ENCODE data around the gene AVL9.
"Not testable (repeated sequence)": the region's sequence is repeated elsewhere in the genome, so short reads cannot be mapped to it uniquely, and the experiment has no call there.

The AVL9 gene

DNA sequence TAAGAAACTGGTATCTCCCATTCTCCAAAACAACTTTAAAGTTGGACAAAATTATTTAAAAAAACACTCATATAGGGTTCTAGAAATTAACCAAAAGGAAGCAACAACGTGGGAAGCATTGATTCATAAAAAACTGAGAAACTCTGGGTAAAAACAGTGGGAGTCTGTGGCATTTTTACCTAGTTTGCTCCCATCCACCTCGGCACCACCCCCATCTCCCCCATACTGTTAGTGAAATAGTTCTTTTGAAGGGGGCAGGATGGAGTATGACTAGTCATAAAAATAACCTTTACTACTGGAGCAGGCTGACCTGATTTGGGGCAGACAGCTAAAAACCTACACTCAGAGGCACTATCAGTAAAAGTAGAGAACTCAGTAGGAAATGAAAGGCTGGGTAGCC lies 123.2 kb downstream of the AVL9 start:
- no peaks in the 10 kb centered on the region for H3K79me2 ChIP-seq (ENCODE audit: insufficient read depth, low read depth)
- H3K4me2 ChIP-seq: no peak overlapping the region
- TF ChIP-seq, protein P1, sequence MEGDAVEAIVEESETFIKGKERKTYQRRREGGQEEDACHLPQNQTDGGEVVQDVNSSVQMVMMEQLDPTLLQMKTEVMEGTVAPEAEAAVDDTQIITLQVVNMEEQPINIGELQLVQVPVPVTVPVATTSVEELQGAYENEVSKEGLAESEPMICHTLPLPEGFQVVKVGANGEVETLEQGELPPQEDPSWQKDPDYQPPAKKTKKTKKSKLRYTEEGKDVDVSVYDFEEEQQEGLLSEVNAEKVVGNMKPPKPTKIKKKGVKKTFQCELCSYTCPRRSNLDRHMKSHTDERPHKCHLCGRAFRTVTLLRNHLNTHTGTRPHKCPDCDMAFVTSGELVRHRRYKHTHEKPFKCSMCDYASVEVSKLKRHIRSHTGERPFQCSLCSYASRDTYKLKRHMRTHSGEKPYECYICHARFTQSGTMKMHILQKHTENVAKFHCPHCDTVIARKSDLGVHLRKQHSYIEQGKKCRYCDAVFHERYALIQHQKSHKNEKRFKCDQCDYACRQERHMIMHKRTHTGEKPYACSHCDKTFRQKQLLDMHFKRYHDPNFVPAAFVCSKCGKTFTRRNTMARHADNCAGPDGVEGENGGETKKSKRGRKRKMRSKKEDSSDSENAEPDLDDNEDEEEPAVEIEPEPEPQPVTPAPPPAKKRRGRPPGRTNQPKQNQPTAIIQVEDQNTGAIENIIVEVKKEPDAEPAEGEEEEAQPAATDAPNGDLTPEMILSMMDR (conservative IDR thresholded peaks at IDR 0.05; ENCODE audit: low read depth, low read length): no peak
- H3K27ac ChIP-seq: no peak overlapping the region
- H3K36me3 ChIP-seq (ENCODE audit: insufficient read depth): no peaks in the 10 kb centered on the region
- H2AFZ ChIP-seq (ENCODE audit: low read depth): no peak overlapping the region
- H4K20me1 ChIP-seq (ENCODE audit: insufficient read depth): no peaks in the 10 kb centered on the region
- H3K4me3 ChIP-seq (IDR thresholded peaks at IDR 0.05; ENCODE audit: insufficient read depth, low read depth, low read length): no peak overlapping the region
- H3K9ac ChIP-seq: no peak overlapping the region
- H3K4me1 ChIP-seq (ENCODE audit: low read depth, poor library complexity, severe bottlenecking): no peaks in the 10 kb centered on the region
- no peaks in the 10 kb centered on the region for H3K27me3 ChIP-seq (ENCODE audit: insufficient read depth, low read depth)

DNA sequence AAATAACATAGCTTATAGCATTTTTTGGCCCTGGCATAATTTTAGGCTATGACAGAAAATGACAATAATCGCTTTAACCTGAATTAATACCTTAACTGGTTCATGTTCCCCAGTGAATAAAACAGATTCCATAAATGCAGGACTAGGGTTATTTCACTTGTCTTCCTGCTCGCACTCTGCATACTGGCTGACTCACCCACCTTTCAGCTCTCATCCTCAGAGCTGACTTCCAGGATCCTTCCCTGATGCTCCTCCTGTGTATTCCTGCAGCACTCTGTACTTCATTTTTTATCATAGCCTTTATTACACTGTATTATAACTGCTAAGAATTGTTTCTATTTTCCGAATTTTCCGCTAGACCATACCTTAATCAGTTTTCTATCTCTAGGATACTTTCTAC lies 123.7 kb downstream of the AVL9 start:
- no peaks in the 10 kb centered on the region for H4K20me1 ChIP-seq (ENCODE audit: insufficient read depth)
- no peak overlapping the region for H3K27ac ChIP-seq
- no peak overlapping the region for H3K9ac ChIP-seq
- no peak overlapping the region for H2AFZ ChIP-seq (ENCODE audit: low read depth)
- H3K4me3 ChIP-seq (IDR thresholded peaks at IDR 0.05; ENCODE audit: insufficient read depth, low read depth, low read length): no peak overlapping the region
- H3K4me1 ChIP-seq (ENCODE audit: low read depth, poor library complexity, severe bottlenecking): no peaks in the 10 kb centered on the region
- no peaks in the 10 kb centered on the region for H3K36me3 ChIP-seq (ENCODE audit: insufficient read depth)
- no peaks in the 10 kb centered on the region for H3K79me2 ChIP-seq (ENCODE audit: insufficient read depth, low read depth)
- H3K27me3 ChIP-seq (ENCODE audit: insufficient read depth, low read depth): no peaks in the 10 kb centered on the region
- TF ChIP-seq, protein P1 (conservative IDR thresholded peaks at IDR 0.05; ENCODE audit: low read depth, low read length): no peak
- H3K4me2 ChIP-seq: no peak overlapping the region

DNA sequence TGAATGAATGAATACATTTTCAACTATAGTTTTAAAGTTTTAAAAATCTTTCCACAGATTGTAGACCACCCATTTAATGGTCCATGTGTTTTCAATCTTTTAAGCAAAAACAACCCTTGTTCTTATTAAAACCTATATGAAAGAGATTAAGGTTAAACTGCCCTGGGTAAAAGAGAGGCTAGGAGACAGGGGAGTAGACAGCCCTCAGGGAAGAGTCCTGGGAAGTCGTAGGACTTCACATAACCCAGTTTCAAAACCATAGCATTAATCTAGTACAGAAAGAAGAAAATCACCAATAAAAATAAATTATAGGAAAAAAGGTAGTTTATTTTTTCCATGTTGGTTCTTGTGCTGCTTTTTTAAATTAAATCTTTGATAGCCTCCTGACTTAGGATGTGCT lies 124.1 kb downstream of the AVL9 start:
- not testable (repeated sequence) for H3K27ac ChIP-seq

DNA sequence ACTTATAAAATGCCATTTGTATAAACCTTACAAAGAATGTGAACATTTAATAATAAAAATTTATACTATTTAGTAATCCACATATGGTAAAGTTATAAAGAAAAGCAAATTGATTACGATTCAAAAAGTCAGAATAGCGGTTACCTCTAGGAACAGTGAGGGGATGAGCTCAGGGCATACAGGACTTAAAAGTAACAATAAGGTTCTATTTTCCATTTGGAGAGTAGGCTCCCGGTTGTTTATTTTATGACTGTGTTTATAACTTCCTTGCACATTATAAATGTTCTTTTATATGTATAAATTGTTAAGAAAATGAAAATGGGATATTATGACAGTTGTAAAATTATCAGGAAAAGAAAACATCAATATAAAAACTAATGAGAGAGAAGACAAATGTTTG lies 135.7 kb downstream of the AVL9 start:
- no peak overlapping the region for H3K9ac ChIP-seq
- no peak overlapping the region for H3K27ac ChIP-seq
- no peaks in the 10 kb centered on the region for H3K27me3 ChIP-seq (ENCODE audit: insufficient read depth, low read depth)
- H2AFZ ChIP-seq (ENCODE audit: low read depth): no peak overlapping the region
- no peaks in the 10 kb centered on the region for H3K4me1 ChIP-seq (ENCODE audit: low read depth, poor library complexity, severe bottlenecking)
- no peak overlapping the region for H3K4me2 ChIP-seq
- no peaks in the 10 kb centered on the region for H3K79me2 ChIP-seq (ENCODE audit: insufficient read depth, low read depth)
- TF ChIP-seq, protein P1 (conservative IDR thresholded peaks at IDR 0.05; ENCODE audit: low read depth, low read length): no peak
- no peak overlapping the region for H3K4me3 ChIP-seq (IDR thresholded peaks at IDR 0.05; ENCODE audit: insufficient read depth, low read depth, low read length)
- H3K36me3 ChIP-seq (ENCODE audit: insufficient read depth): no peaks in the 10 kb centered on the region
- no peaks in the 10 kb centered on the region for H4K20me1 ChIP-seq (ENCODE audit: insufficient read depth)

More for the DNA sequence above, 124.1 kb downstream of the AVL9 start:
- H3K4me2 ChIP-seq; H3K9ac ChIP-seq; H3K27me3 ChIP-seq (ENCODE audit: insufficient read depth, low read depth); H4K20me1 ChIP-seq (ENCODE audit: insufficient read depth); H3K79me2 ChIP-seq (ENCODE audit: insufficient read depth, low read depth); H2AFZ ChIP-seq (ENCODE audit: low read depth); H3K36me3 ChIP-seq (ENCODE audit: insufficient read depth); H3K4me1 ChIP-seq (ENCODE audit: low read depth, poor library complexity, severe bottlenecking); H3K4me3 ChIP-seq (IDR thresholded peaks at IDR 0.05; ENCODE audit: insufficient read depth, low read depth, low read length): not testable (repeated sequence)

DNA sequence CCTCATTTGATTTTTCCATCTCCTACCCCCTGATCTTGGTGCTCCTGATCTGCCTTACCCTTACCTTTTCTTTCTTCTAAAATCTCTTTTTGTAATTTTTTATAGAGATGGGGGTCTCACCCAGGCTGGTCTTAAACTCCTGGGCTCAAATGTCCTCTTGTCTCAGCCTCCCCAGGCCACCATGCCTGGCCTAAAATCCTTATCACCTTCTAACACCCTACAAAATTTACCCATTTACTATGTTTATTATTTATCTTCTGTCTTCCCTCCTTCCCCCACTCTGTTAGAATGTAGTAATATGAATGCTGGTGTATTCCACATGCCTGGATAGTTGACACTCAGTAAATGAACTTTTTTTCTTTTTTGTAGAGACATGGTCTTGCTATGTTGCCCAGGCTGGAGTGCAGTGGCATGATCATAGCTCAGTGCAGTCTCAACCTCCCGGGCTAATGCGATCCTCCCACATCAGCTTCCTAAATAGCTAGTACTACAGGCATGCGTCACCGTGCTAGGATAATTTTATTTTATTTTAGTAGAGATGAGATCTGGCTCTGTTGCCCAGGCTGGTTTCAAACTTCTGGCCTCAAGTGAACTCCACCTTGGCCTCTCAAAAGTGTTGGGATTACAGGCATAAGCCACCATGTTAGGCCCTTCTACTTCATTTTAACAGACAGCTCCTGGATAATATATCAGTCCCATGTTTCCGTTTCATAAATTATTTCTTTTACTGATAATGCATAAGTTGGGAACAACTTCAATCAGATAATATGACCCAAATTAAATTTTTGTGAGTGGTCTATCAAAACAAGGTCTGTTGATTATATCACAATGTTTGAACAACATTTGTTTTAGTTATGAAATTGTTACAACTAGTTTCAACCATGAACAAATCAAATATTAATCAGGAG lies 136.6 kb downstream of the AVL9 start:
- not testable (repeated sequence) for H3K9ac ChIP-seq; H3K27ac ChIP-seq; H3K27me3 ChIP-seq (ENCODE audit: insufficient read depth, low read depth); H4K20me1 ChIP-seq (ENCODE audit: insufficient read depth); H3K79me2 ChIP-seq (ENCODE audit: insufficient read depth, low read depth); H3K4me2 ChIP-seq; H3K4me1 ChIP-seq (ENCODE audit: low read depth, poor library complexity, severe bottlenecking); H3K4me3 ChIP-seq (IDR thresholded peaks at IDR 0.05; ENCODE audit: insufficient read depth, low read depth, low read length); H2AFZ ChIP-seq (ENCODE audit: low read depth); H3K36me3 ChIP-seq (ENCODE audit: insufficient read depth)

DNA sequence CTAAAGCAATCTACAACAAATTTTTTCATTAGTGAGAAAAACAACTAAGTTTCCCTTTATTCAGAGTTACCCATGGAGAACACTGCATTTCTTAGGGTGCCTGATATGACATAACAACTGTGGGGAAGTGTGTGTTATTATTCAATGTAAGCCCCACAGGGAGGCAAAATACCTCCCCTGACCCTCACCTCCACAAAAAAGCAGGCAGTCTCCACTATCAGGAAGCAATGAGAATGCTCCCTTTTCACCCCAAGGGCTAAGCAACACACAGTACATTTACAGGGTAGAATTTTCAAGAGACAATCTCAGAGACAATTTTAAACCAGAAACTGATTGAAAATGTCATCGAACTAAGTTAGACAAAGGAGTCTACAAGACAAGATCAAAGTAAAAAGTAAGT lies 138.2 kb downstream of the AVL9 start:
- not testable (repeated sequence) for H3K4me2 ChIP-seq; H3K9ac ChIP-seq; H3K27me3 ChIP-seq (ENCODE audit: insufficient read depth, low read depth); H3K36me3 ChIP-seq (ENCODE audit: insufficient read depth); H2AFZ ChIP-seq (ENCODE audit: low read depth); H3K4me1 ChIP-seq (ENCODE audit: low read depth, poor library complexity, severe bottlenecking); H3K79me2 ChIP-seq (ENCODE audit: insufficient read depth, low read depth); H3K27ac ChIP-seq; H3K4me3 ChIP-seq (IDR thresholded peaks at IDR 0.05; ENCODE audit: insufficient read depth, low read depth, low read length); H4K20me1 ChIP-seq (ENCODE audit: insufficient read depth)

DNA sequence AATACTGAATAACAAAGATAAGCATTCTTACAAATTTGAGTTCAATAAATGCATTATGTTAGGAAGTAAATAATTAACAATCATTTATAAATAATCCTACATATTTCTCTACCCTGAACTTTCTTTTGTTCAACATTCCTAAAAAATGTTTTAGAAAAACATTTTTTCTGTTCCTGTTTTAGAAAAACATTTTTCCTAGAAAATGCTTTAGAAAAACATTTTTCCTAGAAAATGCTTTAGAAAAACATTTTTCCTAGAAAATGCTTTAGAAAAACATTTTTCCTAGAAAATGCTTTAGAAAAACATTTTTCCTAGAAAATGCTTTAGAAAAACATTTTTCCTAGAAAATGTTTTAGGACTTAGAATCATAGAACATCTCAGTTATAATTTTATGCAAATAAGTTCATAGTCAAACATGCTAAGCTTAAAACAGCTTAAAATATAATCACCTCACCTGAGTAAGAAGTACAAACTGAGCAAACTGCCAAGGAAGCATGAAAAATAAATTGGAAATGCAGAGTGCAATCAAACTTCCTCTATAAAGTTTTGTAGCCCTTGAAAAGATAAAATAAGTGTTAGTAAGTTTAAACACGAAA lies 139.6 kb downstream of the AVL9 start:
- H2AFZ ChIP-seq (ENCODE audit: low read depth); H3K27me3 ChIP-seq (ENCODE audit: insufficient read depth, low read depth); H3K36me3 ChIP-seq (ENCODE audit: insufficient read depth); H3K4me3 ChIP-seq (IDR thresholded peaks at IDR 0.05; ENCODE audit: insufficient read depth, low read depth, low read length); H3K4me2 ChIP-seq; H3K4me1 ChIP-seq (ENCODE audit: low read depth, poor library complexity, severe bottlenecking); H4K20me1 ChIP-seq (ENCODE audit: insufficient read depth); H3K79me2 ChIP-seq (ENCODE audit: insufficient read depth, low read depth); H3K27ac ChIP-seq; H3K9ac ChIP-seq: not testable (repeated sequence)
